Astrocyte (in vitro differentiated cells and primary cell): ENCODE measurements around the gene NEUROD1.

Experiments
- EZH2 ChIP-seq: IDR thresholded peaks from 2 replicates; pipeline ENCODE4 v1.6.1; 2012; ENCODE audit warnings: mild to moderate bottlenecking, low read length, inconsistent platforms; ENCODE audit not compliant: insufficient read depth
- TF ChIP-seq, protein P1 (sequence below): IDR thresholded peaks from 2 replicates; pipeline ENCODE4 v1.5.1; 2011; ENCODE audit warnings: low read depth, mild to moderate bottlenecking, inconsistent platforms, low read length, moderate library complexity; ENCODE audit not compliant: insufficient read depth

GRCh38 chr2:181662287-181662686 is 18.0 kb downstream of the NEUROD1 start:
- TF ChIP-seq, protein P1, sequence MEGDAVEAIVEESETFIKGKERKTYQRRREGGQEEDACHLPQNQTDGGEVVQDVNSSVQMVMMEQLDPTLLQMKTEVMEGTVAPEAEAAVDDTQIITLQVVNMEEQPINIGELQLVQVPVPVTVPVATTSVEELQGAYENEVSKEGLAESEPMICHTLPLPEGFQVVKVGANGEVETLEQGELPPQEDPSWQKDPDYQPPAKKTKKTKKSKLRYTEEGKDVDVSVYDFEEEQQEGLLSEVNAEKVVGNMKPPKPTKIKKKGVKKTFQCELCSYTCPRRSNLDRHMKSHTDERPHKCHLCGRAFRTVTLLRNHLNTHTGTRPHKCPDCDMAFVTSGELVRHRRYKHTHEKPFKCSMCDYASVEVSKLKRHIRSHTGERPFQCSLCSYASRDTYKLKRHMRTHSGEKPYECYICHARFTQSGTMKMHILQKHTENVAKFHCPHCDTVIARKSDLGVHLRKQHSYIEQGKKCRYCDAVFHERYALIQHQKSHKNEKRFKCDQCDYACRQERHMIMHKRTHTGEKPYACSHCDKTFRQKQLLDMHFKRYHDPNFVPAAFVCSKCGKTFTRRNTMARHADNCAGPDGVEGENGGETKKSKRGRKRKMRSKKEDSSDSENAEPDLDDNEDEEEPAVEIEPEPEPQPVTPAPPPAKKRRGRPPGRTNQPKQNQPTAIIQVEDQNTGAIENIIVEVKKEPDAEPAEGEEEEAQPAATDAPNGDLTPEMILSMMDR = no peak
- TF ChIP-seq EZH2 = no peak
